ENCODE data around the gene B4GALT7.

- TF ChIP-seq POLR2A (IDR thresholded peaks at IDR 0.05) (no peak), CTCF (IDR thresholded peaks at IDR 0.05) (no peak), POLR2AphosphoS5 (IDR thresholded peaks at IDR 0.05) (no peak), EP300 (IDR thresholded peaks at IDR 0.05) (no peak)
Observed at GRCh38 chr5:177555228-177555627, 44.7 kb upstream of the B4GALT7 start.
